ENCODE data around the gene PLCB4. TPM values are rescaled to one million over a fixed set of nuclear protein-coding genes. Genes with fewer than 3 reads are reported as not detected.

The PLCB4 gene
- total RNA-seq = 1 to 10 TPM; 2.3 to 3.9 (median 3.3) TPM

DNA sequence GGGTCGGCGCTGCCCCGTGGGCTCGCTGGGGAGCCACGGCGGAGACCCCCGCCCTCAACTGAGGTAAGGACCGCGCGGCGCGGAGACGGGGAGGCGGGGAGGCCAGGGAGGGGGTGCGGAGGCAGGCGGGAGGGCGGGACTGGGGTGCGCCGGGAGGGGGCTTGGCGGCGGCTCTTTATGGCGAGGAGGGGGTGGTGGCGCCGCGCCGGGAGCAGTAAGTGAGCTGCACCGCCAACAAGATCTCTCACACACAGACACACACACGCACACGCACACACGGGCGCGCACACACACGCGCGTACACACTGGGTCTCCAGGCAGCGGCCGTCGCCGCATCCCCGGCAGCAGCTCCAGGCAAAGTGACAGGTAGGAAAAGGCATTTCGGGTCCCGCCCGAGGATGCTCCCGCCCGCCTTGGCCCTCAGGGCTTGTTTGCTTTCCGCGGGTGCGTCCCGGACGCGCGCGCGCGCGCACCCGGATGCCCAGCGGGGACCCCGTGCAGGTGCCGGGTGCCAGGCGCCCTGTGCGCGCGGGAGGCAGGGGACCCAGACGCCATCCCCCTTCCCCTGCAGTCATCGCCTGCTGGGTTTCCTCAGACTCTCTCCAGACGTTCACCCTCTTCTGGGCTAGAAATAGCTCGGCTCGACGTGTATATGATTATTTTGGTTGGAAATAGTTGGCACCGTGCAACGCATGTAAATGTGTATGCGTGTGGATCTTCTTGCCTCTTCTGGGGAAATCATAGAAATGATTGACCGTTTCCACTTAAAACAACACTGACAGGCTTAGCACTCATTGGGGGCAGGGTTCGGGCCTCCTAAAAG lies at the start of gene PLCB4:
PLCB4 (plus strand) TSS at position 247 of the 823 bp plus-strand sequence. CDS start 238,728 bp downstream, outside the sequence.
- peak in 1 of 2 donors; percentile 14 for ATAC-seq
- TF ChIP-seq POLR2A (IDR thresholded peaks at IDR 0.05) = no peak
- TF ChIP-seq, protein P1, sequence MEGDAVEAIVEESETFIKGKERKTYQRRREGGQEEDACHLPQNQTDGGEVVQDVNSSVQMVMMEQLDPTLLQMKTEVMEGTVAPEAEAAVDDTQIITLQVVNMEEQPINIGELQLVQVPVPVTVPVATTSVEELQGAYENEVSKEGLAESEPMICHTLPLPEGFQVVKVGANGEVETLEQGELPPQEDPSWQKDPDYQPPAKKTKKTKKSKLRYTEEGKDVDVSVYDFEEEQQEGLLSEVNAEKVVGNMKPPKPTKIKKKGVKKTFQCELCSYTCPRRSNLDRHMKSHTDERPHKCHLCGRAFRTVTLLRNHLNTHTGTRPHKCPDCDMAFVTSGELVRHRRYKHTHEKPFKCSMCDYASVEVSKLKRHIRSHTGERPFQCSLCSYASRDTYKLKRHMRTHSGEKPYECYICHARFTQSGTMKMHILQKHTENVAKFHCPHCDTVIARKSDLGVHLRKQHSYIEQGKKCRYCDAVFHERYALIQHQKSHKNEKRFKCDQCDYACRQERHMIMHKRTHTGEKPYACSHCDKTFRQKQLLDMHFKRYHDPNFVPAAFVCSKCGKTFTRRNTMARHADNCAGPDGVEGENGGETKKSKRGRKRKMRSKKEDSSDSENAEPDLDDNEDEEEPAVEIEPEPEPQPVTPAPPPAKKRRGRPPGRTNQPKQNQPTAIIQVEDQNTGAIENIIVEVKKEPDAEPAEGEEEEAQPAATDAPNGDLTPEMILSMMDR (IDR thresholded peaks at IDR 0.05 in 4 of 5, conservative IDR thresholded peaks at IDR 0.05 in 1 of 5) = no peak
- intact Hi-C loops (cut with DNase I; ENCODE audit: low total_unique reads) = no loop called here
- Histone ChIP-seq H3K4me1 (peaks cover 0 to 6% of the 10 kb centered on the region in 2 donors), H3K27me3 (peaks cover 5 to 12% (median 5%) of the 10 kb centered on the region in 3 donors), H3K36me3 (no peaks in the 10 kb centered on the region), H3K27ac (peak within 1 kb of the TSS; percentile 62 to 78 (median 66)), H3K4me3 (peak within 1 kb of the TSS; percentile 57 to 69 (median 66)), H3K9me3 (no peaks in the 10 kb centered on the region)
- no peak for DNase-seq
- in situ Hi-C loops (cut with MboI; ENCODE audit: low sequenced_read_pairs in 4 of 4) = no loop called here

DNA sequence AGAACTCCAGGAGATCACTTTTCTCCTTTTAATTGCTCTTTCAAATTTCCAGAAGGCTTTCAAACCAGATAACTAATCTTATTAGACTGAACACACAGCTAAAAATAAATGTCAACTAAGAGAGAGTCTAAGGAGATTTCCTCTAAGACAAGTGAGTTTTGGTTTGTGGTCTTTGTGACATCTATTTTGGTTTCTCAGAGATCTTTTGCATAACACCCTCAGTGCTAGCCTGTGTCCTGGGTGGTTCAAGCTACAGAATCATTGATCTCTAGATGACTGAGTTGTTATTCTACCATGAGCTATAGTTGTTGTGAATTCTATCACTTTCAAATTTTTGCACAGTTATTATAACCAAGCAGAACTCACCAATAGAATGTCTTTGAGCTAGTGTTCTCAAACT lies 49.1 kb upstream of the PLCB4 start:
- TF ChIP-seq POLR2A (IDR thresholded peaks at IDR 0.05) = no peak
- TF ChIP-seq, protein P1 (IDR thresholded peaks at IDR 0.05 in 4 of 5, conservative IDR thresholded peaks at IDR 0.05 in 1 of 5) = no peak
- DNase-seq (no peak), ATAC-seq (no peak)
- no peaks in the 10 kb centered on the region for H3K27me3 ChIP-seq
- no peaks in the 10 kb centered on the region for H3K36me3 ChIP-seq
- intact Hi-C loops (cut with DNase I; ENCODE audit: low total_unique reads) (no loop called here), in situ Hi-C loops (cut with MboI; ENCODE audit: low sequenced_read_pairs in 4 of 4) (no loop called here)
- peaks cover 0 to 4% of the 10 kb centered on the region in 2 donors for H3K4me1 ChIP-seq
- H3K27ac ChIP-seq = no peak overlapping the region
- no peaks in the 10 kb centered on the region for H3K9me3 ChIP-seq
- H3K4me3 ChIP-seq = no peak overlapping the region

DNA sequence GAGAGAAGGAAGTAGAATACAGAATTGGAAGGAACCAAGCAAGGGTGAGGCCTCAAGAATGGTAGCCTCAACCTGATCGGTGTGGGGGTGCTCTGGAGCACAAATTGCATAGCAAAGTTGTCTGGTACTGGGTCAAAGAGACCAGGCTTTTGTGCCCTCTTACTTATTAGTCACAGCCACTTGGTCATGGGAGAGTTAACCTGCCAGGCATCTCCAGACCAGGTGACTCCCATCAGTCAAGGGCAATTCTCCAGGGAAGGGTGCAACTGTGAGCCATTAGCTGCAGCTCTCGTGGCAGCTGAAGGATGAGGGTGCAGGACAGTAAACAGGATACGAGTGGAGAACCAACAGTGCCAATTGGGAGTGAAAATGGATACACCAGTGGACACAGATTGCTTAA lies 47.7 kb upstream of the PLCB4 start:
- no peak for TF ChIP-seq POLR2A (IDR thresholded peaks at IDR 0.05)
- TF ChIP-seq, protein P1 (IDR thresholded peaks at IDR 0.05 in 4 of 5, conservative IDR thresholded peaks at IDR 0.05 in 1 of 5) = no peak

DNA sequence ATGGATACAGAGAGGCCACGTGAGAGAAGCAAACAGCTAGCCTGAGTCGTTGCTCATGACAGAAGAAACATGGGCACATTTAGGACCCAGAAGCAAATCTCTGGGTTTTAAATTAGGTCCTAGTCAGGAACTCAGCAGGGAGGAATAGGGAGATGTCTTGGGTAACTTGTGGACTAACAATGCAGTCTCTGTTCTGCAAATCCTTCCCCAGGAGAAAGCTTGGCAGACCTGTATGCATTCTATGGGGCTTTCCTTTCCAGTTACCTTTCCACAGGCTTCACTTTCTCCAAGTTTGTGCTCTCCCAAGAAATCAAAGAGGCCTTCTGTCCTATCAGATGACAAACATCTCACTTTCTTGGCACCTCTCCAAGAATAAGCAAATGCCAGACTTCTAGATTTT lies 47.2 kb upstream of the PLCB4 start:
- no peaks in the 10 kb centered on the region for H3K9me3 ChIP-seq
- in situ Hi-C loops (cut with MboI; ENCODE audit: low sequenced_read_pairs in 4 of 4) = no loop called here
- H3K27me3 ChIP-seq = no peaks in the 10 kb centered on the region
- ATAC-seq (no peak), DNase-seq (no peak)
- no peak overlapping the region for H3K27ac ChIP-seq
- no peak overlapping the region for H3K4me3 ChIP-seq
- intact Hi-C loops (cut with DNase I; ENCODE audit: low total_unique reads) = no loop called here
- TF ChIP-seq, protein P1 (IDR thresholded peaks at IDR 0.05 in 4 of 5, conservative IDR thresholded peaks at IDR 0.05 in 1 of 5) = no peak
- no peak for TF ChIP-seq POLR2A (IDR thresholded peaks at IDR 0.05)
- H3K4me1 ChIP-seq = peaks cover 0 to 4% of the 10 kb centered on the region in 2 donors
- no peaks in the 10 kb centered on the region for H3K36me3 ChIP-seq

More for the DNA sequence above, 47.7 kb upstream of the PLCB4 start:
- no peaks in the 10 kb centered on the region for H3K27me3 ChIP-seq
- no peak overlapping the region for H3K4me3 ChIP-seq
- no peaks in the 10 kb centered on the region for H3K36me3 ChIP-seq
- in situ Hi-C loops (cut with MboI; ENCODE audit: low sequenced_read_pairs in 4 of 4) = no loop called here
- intact Hi-C loops (cut with DNase I; ENCODE audit: low total_unique reads) = no loop called here
- no peaks in the 10 kb centered on the region for H3K9me3 ChIP-seq
- H3K4me1 ChIP-seq = peaks cover 0 to 4% of the 10 kb centered on the region in 2 donors
- ATAC-seq (no peak), DNase-seq (no peak)
- H3K27ac ChIP-seq = no peak overlapping the region

Measured in gastrocnemius medialis (tissue), 4 donors.